H9 (cell line): ENCODE data around the gene ST6GALNAC1. TPM values are rescaled to one million over a fixed set of nuclear protein-coding genes. Genes with fewer than 3 reads are reported as not detected.
A peak's percentile ranks its signal among the peaks of the same experiment; 100 is the strongest.

Source experiments
- DNase-seq: peaks from one replicate; pipeline ENCODE4 v3.0.0-alpha.2; 2017
- H2AFZ ChIP-seq: one replicate; pipeline ENCODE4 v1.6.1; 2013; ENCODE audit warnings: mild to moderate bottlenecking, low read length, control low read depth, moderate library complexity
- H2AK5ac ChIP-seq: 2 replicates; pipeline ENCODE4 v1.6.1; 2013; ENCODE audit warnings: low read length, control low read depth, mixed read lengths; ENCODE audit not compliant: insufficient read length
- H2BK120ac ChIP-seq: one replicate; pipeline ENCODE4 v1.6.1; 2013; ENCODE audit warnings: low read depth, mild to moderate bottlenecking, low read length, control low read depth, inconsistent platforms; ENCODE audit not compliant: poor library complexity, severe bottlenecking
- H2BK12ac ChIP-seq: 2 replicates; pipeline ENCODE4 v1.6.1; 2013; ENCODE audit warnings: low read length, control low read depth, mixed read lengths, low read depth; ENCODE audit not compliant: insufficient read length
- H2BK15ac ChIP-seq: 2 replicates; pipeline ENCODE4 v1.6.1; 2013; ENCODE audit warnings: low read depth, low read length, control low read depth
- H2BK20ac ChIP-seq: one replicate; pipeline ENCODE4 v1.6.1; 2013; ENCODE audit warnings: low read depth, mild to moderate bottlenecking, low read length, control low read depth, inconsistent platforms; ENCODE audit not compliant: poor library complexity, severe bottlenecking
- H2BK5ac ChIP-seq: 2 replicates; pipeline ENCODE4 v1.6.1; 2013; ENCODE audit warnings: low read length, control low read depth, mixed read lengths; ENCODE audit not compliant: insufficient read length
- H3K14ac ChIP-seq: 2 replicates; pipeline ENCODE4 v1.6.1; 2013; ENCODE audit warnings: low read length, control low read depth; ENCODE audit not compliant: insufficient read depth
- H3K18ac ChIP-seq: 2 replicates; pipeline ENCODE4 v1.6.1; 2013; ENCODE audit warnings: low read depth, mild to moderate bottlenecking, mixed read lengths, low read length, control low read depth; ENCODE audit not compliant: insufficient read length
- H3K23ac ChIP-seq: 2 replicates; pipeline ENCODE4 v1.6.1; 2013; ENCODE audit warnings: low read length, control low read depth, mixed read lengths, low read depth; ENCODE audit not compliant: insufficient read length
- H3K23me2 ChIP-seq: 2 replicates; pipeline ENCODE4 v1.6.1; 2013; ENCODE audit warnings: low read depth, mild to moderate bottlenecking, mixed read lengths, low read length, control low read depth; ENCODE audit not compliant: insufficient read length, poor library complexity, severe bottlenecking
- H3K27ac ChIP-seq: 2 replicates; pipeline ENCODE4 v1.5.1; 2013; ENCODE audit warnings: low read length, control low read depth, mixed read lengths, low read depth; ENCODE audit not compliant: insufficient read length
- H3K27me3 ChIP-seq: 2 replicates; pipeline ENCODE4 v1.6.1; 2013; ENCODE audit warnings: low read length, control low read depth, inconsistent platforms; ENCODE audit not compliant: insufficient read depth
- H3K4ac ChIP-seq: 2 replicates; pipeline ENCODE4 v1.6.1; 2013; ENCODE audit warnings: low read depth, mild to moderate bottlenecking, control low read depth, inconsistent platforms, low read length, moderate library complexity
- H3K4me1 ChIP-seq: 2 replicates; pipeline ENCODE4 v1.6.1; 2013; ENCODE audit warnings: low read length, control low read depth, inconsistent platforms; ENCODE audit not compliant: insufficient read depth
- H3K4me2 ChIP-seq: 2 replicates; pipeline ENCODE4 v1.6.1; 2013; ENCODE audit warnings: low read length, control low read depth, mixed read lengths; ENCODE audit not compliant: insufficient read length, insufficient read depth
- H3K56ac ChIP-seq: 2 replicates; pipeline ENCODE4 v1.6.1; 2013; ENCODE audit warnings: low read depth, mild to moderate bottlenecking, mixed read lengths, low read length, control low read depth; ENCODE audit not compliant: insufficient read length
- H3K79me1 ChIP-seq: 2 replicates; pipeline ENCODE4 v1.6.1; 2013; ENCODE audit warnings: low read depth, mild to moderate bottlenecking, moderate library complexity, low read length, control low read depth, inconsistent platforms; ENCODE audit not compliant: insufficient read depth, poor library complexity, severe bottlenecking
- H3K79me2 ChIP-seq: 2 replicates; pipeline ENCODE4 v1.6.1; 2013; ENCODE audit warnings: low read length, control low read depth, inconsistent platforms; ENCODE audit not compliant: insufficient read depth
- H3K9ac ChIP-seq: 2 replicates; pipeline ENCODE4 v1.6.1; 2013; ENCODE audit warnings: low read length, control low read depth, mixed read lengths; ENCODE audit not compliant: insufficient read length; ENCODE audit errors: extremely low read depth
- H3K9me3 ChIP-seq: one replicate; pipeline ENCODE4 v1.6.1; 2013; ENCODE audit warnings: low read depth, low read length, inconsistent platforms; ENCODE audit not compliant: control insufficient read depth
- H3T11ph ChIP-seq: one replicate; pipeline ENCODE4 v1.6.1; 2013; ENCODE audit warnings: mild to moderate bottlenecking, low read length, control low read depth, inconsistent platforms
- H4K20me1 ChIP-seq: one replicate; pipeline ENCODE4 v1.6.1; 2013; ENCODE audit not compliant: control insufficient read depth, insufficient read length, insufficient read depth
- H4K5ac ChIP-seq: 2 replicates; pipeline ENCODE4 v1.6.1; 2013; ENCODE audit warnings: low read depth, mild to moderate bottlenecking, mixed read lengths, low read length, control low read depth; ENCODE audit not compliant: insufficient read length
- H4K8ac ChIP-seq: replicated peaks from 2 replicates; pipeline ENCODE4 v1.6.1; 2013; ENCODE audit warnings: low read length, control low read depth, mixed read lengths, low read depth; ENCODE audit not compliant: insufficient read length
- H4K91ac ChIP-seq: 2 replicates; pipeline ENCODE4 v1.6.1; 2013; ENCODE audit warnings: low read depth, mild to moderate bottlenecking, moderate library complexity, mixed read lengths, low read length, control low read depth; ENCODE audit not compliant: insufficient read length
- H3K27ac Mint-ChIP-seq, 3 experiments: 2 replicates in 2 of 3; 3 replicates in 1 of 3; pipeline ENCODE4 v1.8.0; 2020 to 2021; ENCODE audit warnings: mixed read lengths in 3 of 3, mild to moderate bottlenecking in 1 of 3, moderate library complexity in 1 of 3
- H3K27me3 Mint-ChIP-seq: 2 replicates; pipeline ENCODE4 v1.8.0; 2021; ENCODE audit warnings: low read depth, mild to moderate bottlenecking, moderate library complexity, mixed read lengths
- H3K36me3 Mint-ChIP-seq, 3 experiments: 2 replicates in 2 of 3; 3 replicates in 1 of 3; pipeline ENCODE4 v1.8.0; 2020 to 2021; ENCODE audit warnings: low read depth in 3 of 3, mixed read lengths in 3 of 3; ENCODE audit not compliant: insufficient read depth in 1 of 3
- H3K4me1 Mint-ChIP-seq, 2 experiments: 2 replicates each; pipeline ENCODE4 v1.8.0; 2020; ENCODE audit warnings: mixed read lengths in 2 of 2
- H3K4me3 Mint-ChIP-seq, 2 experiments: 2 replicates in 1 of 2; 3 replicates in 1 of 2; pipeline ENCODE4 v1.8.0; 2020 to 2021; ENCODE audit warnings: mild to moderate bottlenecking in 2 of 2, mixed read lengths in 2 of 2, moderate library complexity in 1 of 2
- H3K9me3 Mint-ChIP-seq, 2 experiments: 2 replicates in 1 of 2; 3 replicates in 1 of 2; pipeline ENCODE4 v1.8.0; 2020; ENCODE audit warnings: mild to moderate bottlenecking in 2 of 2, mixed read lengths in 2 of 2, moderate library complexity in 1 of 2
- CTCF ChIP-seq: fragments of 200-600 bp; sonication (generic); conservative IDR thresholded peaks from 3 replicates; pipeline ENCODE4 v1.8.0; 2021; ENCODE audit warnings: antibody characterized with exemption, mild to moderate bottlenecking
- WGBS: extraction: QIAGEN DNeasy Blood & Tissue Kit; methylation state at CpG from one replicate; pipeline ENCODE4 v1.1.7; 2013; ENCODE audit warnings: missing lambda C conversion rate, low lambda C conversion rate, mixed read lengths; ENCODE audit not compliant: insufficient read length; ENCODE audit errors: extremely low coverage; 5-methylcytosine and 5-hydroxymethylcytosine counted together
- total RNA-seq: library from RNA; stranded (reverse); gene quantifications from 2 replicates; pipeline ENCODE4 v1.2.1, GENCODE V29; 2021

Gene ST6GALNAC1
- total RNA-seq, 1 experiment from 2014 or later, result not detected

- Histone ChIP-seq H3T11ph (no peak overlapping the region), H3K27ac (no peak overlapping the region), H3K56ac (no peak overlapping the region), H3K23ac (no peak overlapping the region), H4K5ac (no peak overlapping the region), H3K14ac (no peak overlapping the region), H2BK120ac (no peak overlapping the region), H2AK5ac (no peak overlapping the region), H3K79me2 (no peaks in the 10 kb centered on the region), H2BK5ac (no peak overlapping the region), H3K4me2 (peak overlapping the region; percentile 67), H2BK15ac (no peak overlapping the region), H4K20me1 (peaks cover 2% of the 10 kb centered on the region), H4K91ac (no peak overlapping the region), H2BK12ac (no peak overlapping the region), H4K8ac (no peak overlapping the region), H2BK20ac (no peak overlapping the region), H3K4ac (no peak overlapping the region), H3K79me1 (no peaks in the 10 kb centered on the region), H2AFZ (no peak overlapping the region), H3K4me1 (no peaks in the 10 kb centered on the region; the same call in 1 of the 2 replicates), H3K18ac (no peak overlapping the region), H3K9ac (no peak overlapping the region), H3K23me2 (peaks cover 11% of the 10 kb centered on the region), H3K27me3 (peaks cover 36% of the 10 kb centered on the region; the same call in 1 of the 2 replicates), H3K9me3 (no peaks in the 10 kb centered on the region)
- WGBS, result no CpG with 5 or more reads among the region's 17 CpGs
- DNase-seq, result no peak
- no peak overlapping the region for H3K27ac Mint-ChIP-seq
- peaks cover 2 to 7% of the 10 kb centered on the region in 2 experiments; a peak in 3 of 5 replicates for H3K9me3 Mint-ChIP-seq
- H3K4me1 Mint-ChIP-seq, result peaks cover 20 to 27% of the 10 kb centered on the region in 2 experiments; a peak in 3 of 4 replicates
- peak overlapping the region; percentile 48 to 73; a peak in 3 of 5 replicates for H3K4me3 Mint-ChIP-seq
- TF ChIP-seq CTCF, result no peak
- no peaks in the 10 kb centered on the region; a peak in 1 of 7 replicates for H3K36me3 Mint-ChIP-seq
- peaks cover 71% of the 10 kb centered on the region for H3K27me3 Mint-ChIP-seq
Measured at GRCh38 chr17:76586741-76587487, 56.6 kb downstream of the ST6GALNAC1 start.
